RWPE1 (cell line): ENCODE measurements around the gene KIF1B.

Experiments used
- CTCF ChIA-PET: fragments of 350-600 bp; sonication (Branson Sonifier 250); formaldehyde crosslinking; extraction: SDS; loops from one replicate; lab custom pipeline; 2021; lab: Yijun Ruan, JAX
- POLR2A ChIA-PET: fragments of 400-600 bp; formaldehyde crosslinking; extraction: SDS; loops from one replicate; lab custom pipeline; 2020; ENCODE audit warnings: antibody characterized with exemption; ENCODE audit not compliant: low non-redundant PET; lab: Yijun Ruan, JAX
- DNase-seq: peaks from one replicate; pipeline ENCODE4 v3.0.0; 2012; ENCODE audit warnings: low spot score
- H3K27ac ChIP-seq: fragments of 450-650 bp; 2 replicates; pipeline ENCODE4 v1.5.1; 2017
- TF ChIP-seq, protein P1 (sequence below): fragments of 450-650 bp; conservative IDR thresholded peaks from 2 replicates; pipeline ENCODE4 v1.5.1; 2017; ENCODE audit warnings: low read depth, mild to moderate bottlenecking

KIF1B gene

GRCh38 chr1:10379101-10379620, 168.8 kb downstream of the KIF1B start:
- TF ChIP-seq, protein P1, sequence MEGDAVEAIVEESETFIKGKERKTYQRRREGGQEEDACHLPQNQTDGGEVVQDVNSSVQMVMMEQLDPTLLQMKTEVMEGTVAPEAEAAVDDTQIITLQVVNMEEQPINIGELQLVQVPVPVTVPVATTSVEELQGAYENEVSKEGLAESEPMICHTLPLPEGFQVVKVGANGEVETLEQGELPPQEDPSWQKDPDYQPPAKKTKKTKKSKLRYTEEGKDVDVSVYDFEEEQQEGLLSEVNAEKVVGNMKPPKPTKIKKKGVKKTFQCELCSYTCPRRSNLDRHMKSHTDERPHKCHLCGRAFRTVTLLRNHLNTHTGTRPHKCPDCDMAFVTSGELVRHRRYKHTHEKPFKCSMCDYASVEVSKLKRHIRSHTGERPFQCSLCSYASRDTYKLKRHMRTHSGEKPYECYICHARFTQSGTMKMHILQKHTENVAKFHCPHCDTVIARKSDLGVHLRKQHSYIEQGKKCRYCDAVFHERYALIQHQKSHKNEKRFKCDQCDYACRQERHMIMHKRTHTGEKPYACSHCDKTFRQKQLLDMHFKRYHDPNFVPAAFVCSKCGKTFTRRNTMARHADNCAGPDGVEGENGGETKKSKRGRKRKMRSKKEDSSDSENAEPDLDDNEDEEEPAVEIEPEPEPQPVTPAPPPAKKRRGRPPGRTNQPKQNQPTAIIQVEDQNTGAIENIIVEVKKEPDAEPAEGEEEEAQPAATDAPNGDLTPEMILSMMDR, result no peak
- CTCF ChIA-PET, result no interaction called here
- H3K27ac ChIP-seq, result no peak overlapping the region
- POLR2A ChIA-PET, result no interaction called here
- DNase-seq, result no peak

GRCh38 chr1:10379676-10380075, 169.3 kb downstream of the KIF1B start:
- TF ChIP-seq, protein P1, result no peak
- no peak for DNase-seq
- CTCF ChIA-PET, result no interaction called here
- no peak overlapping the region for H3K27ac ChIP-seq
- POLR2A ChIA-PET, result no interaction called here

- TF ChIP-seq, protein P1, result no peak
- no peak for DNase-seq
- POLR2A ChIA-PET, result no interaction called here
- no peak overlapping the region for H3K27ac ChIP-seq
- CTCF ChIA-PET, result interaction anchor here (0.6 kb wide), 1 partner anchor 105 kb away, joined by 5 read pairs; no protein-coding TSS in a partner anchor
Observed at GRCh38 chr1:10380594-10381275, 170.4 kb downstream of the KIF1B start.

DNA sequence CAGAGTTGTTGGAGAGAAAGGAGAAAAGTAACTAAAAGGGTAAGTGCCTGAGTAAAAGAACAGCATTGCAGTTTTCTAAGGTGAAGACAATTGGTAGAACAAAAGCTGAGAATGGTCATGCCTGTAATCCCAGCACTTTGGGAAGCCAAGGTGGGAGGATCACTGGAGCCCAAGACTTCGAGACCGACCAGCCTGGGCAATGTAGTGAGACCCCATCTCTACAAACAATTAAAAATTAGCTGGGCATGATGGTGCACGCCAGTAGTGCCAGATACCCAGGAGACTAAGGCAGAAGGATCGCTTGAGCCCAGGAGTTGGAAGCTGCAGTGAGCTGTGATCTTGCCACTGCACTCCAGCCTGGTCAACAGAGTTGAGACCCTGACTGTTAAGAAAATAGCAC, 173.3 kb downstream of the KIF1B start:
- POLR2A ChIA-PET, result no interaction called here
- no peak for DNase-seq
- CTCF ChIA-PET, result interaction anchor here (0.5 kb wide), 1 partner anchor 649 kb away, joined by 3 read pairs; no protein-coding TSS in a partner anchor
- H3K27ac ChIP-seq, result no peak overlapping the region
- TF ChIP-seq, protein P1, result no peak

DNA sequence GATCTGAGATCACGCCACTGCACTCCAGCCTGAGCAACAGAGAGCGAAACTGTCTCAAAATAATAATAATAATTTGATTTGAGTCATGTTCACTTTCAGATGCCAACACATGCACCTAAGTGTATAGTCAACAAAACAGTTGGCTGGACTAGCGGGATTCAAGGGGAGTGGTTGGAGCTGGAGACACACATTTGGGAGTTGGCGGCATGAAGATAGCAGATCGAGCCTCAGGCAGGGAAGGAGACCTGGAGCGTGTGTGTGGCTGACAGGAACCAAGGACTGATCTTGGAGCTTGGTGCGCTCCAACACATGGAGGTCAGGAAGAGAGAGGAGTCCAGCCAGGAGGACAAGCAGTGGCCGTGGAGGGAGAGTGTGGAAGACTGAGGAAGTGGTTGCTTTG, 173.8 kb downstream of the KIF1B start:
- TF ChIP-seq, protein P1, result no peak
- ChIA-PET POLR2A (no interaction called here), CTCF (no interaction called here)
- no peak for DNase-seq
- H3K27ac ChIP-seq, result no peak overlapping the region

DNA sequence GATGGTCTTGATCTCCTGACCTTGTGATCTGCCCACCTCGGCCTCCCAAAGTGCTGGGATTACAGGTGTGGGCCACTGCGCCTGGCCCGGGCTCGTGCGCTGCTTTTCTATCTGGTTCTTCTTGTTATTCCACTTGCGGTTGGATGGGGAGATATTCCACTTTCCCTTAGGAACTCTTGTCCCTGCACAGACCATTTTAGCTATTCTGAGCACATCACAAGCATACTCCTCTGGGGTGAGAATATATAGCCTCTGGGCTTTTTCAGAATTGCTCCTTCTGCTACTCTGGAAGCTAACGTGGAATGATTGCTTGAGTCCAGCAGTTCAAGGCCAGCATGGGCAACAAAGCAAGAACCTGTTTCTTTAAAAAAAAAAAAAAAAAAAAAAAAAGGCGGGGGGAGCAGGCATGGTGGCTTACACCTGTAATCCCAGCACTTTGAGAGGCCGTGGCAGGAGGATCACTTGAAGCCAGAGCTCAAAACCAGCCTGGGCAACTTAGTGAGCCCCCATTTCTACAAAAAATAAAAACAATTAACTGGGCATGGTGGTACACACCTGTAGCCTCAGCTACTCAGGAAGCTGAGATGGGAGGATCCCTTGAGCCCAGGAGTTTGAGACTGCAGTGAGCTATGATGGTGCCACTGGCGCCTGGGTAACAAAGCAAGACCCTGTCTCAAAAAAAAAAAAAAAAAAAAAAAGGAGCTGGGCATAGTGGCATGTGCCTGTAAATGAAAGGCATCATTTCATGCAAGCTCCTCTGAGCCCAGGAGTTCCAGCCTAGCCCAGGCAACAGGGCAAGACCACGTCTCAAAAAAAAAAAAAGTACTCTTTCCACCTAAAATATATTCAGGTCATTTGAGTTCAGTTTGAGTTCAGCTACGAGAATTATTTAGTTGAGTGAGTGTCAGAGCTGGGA, 176.6 kb downstream of the KIF1B start:
- no peak for DNase-seq
- ChIA-PET CTCF (interaction anchor here (0.5 to 1.2 kb wide), 7 partner anchors 9 to 271 kb away, joined by 3 to 4 read pairs (median 3); no protein-coding TSS in a partner anchor), POLR2A (interaction anchor here (0.6 kb wide), 2 partner anchors 10 to 908 kb away, joined by 4 to 6 read pairs; no protein-coding TSS in a partner anchor)
- TF ChIP-seq, protein P1, result no peak
- peak overlapping the region; percentile 76 for H3K27ac ChIP-seq
